Epithelial cell of proximal tubule (primary cell): ENCODE measurements around the gene FAM3D. TPM values are rescaled to one million over a fixed set of nuclear protein-coding genes. Genes with fewer than 3 reads are reported as not detected.
"Not testable (repeated sequence)": the region's sequence is repeated elsewhere in the genome, so short reads cannot be mapped to it uniquely, and the experiment has no call there.

Experiments used
- DNase-seq: peaks from one replicate; pipeline ENCODE4 v3.0.0-alpha.2; 2011; ENCODE audit warnings: low read depth
- H3K4me3 ChIP-seq: 2 replicates; pipeline ENCODE4 v1.5.1; 2011; ENCODE audit warnings: low read depth, mild to moderate bottlenecking, low read length
- CTCF ChIP-seq: conservative IDR thresholded peaks from 2 replicates; pipeline ENCODE4 v1.5.1; 2012; ENCODE audit warnings: low read depth, mild to moderate bottlenecking, low read length
- total RNA-seq: library from RNA; depleted of rRNA; stranded (reverse); fragments of >200 nt; gene quantifications from 2 replicates; pipeline ENCODE4 v1.2.3, GENCODE V29; 2015

The FAM3D gene
- total RNA-seq, 1 donor from 2014 or later: not detected

GRCh38 chr3:58683001-58683458 is 16.5 kb upstream of the FAM3D start:
- no peak for TF ChIP-seq CTCF
- DNase-seq: no peak
- H3K4me3 ChIP-seq: no peak overlapping the region

- no peak for TF ChIP-seq CTCF
- H3K4me3 ChIP-seq: no peak overlapping the region
- no peak for DNase-seq
These were observed 15.3 kb upstream of the FAM3D start for GRCh38 chr3:58681863-58682262.

GRCh38 chr3:58680879-58681525 is 14.4 kb upstream of the FAM3D start:
- no peak overlapping the region for H3K4me3 ChIP-seq
- TF ChIP-seq CTCF: no peak
- DNase-seq: no peak

GRCh38 chr3:58679974-58680666 is 13.5 kb upstream of the FAM3D start:
- TF ChIP-seq CTCF: no peak
- H3K4me3 ChIP-seq: no peak overlapping the region
- DNase-seq: no peak

GRCh38 chr3:58679446-58679845 is 12.9 kb upstream of the FAM3D start:
- no peak overlapping the region for H3K4me3 ChIP-seq
- TF ChIP-seq CTCF: no peak
- no peak for DNase-seq

- DNase-seq, H3K4me3 ChIP-seq: not testable (repeated sequence)
These were observed 11.8 kb upstream of the FAM3D start for GRCh38 chr3:58678177-58678970.

- H3K4me3 ChIP-seq: no peak overlapping the region
- no peak for DNase-seq
- no peak for TF ChIP-seq CTCF
These were observed 6.3 kb upstream of the FAM3D start for GRCh38 chr3:58672880-58673279.
